Gastroesophageal sphincter (tissue), 4 donors: ENCODE data around the gene KRR1. TPM values are rescaled to one million over a fixed set of nuclear protein-coding genes. Genes with fewer than 3 reads are reported as not detected.
"Not testable (repeated sequence)": the region's sequence is repeated elsewhere in the genome, so short reads cannot be mapped to it uniquely, and the experiment has no call there.

Experiments used
- ATAC-seq: fragments of 150-250 bp; one replicate; pipeline ENCODE4 v1.9.1; 2016; ENCODE audit warnings: mild to moderate bottlenecking, moderate library complexity
- H3K27ac ChIP-seq, 4 donors: fragments of 200-600 bp; sonication (generic) in 3 of 4; 1 replicate in 3 of 4; 2 replicates in 1 of 4; pipeline ENCODE4 v1.5.1; 2016 to 2019
- H3K27me3 ChIP-seq: fragments of 200-600 bp; sonication (generic); one replicate; pipeline ENCODE4 v1.5.1; 2019
- H3K36me3 ChIP-seq, 2 donors: fragments of 200-600 bp; sonication (generic); one replicate each; pipeline ENCODE4 v1.5.1; 2019; ENCODE audit warnings: control low read depth in 1 of 2
- H3K4me1 ChIP-seq, 3 donors: fragments of 200-600 bp; sonication (generic); 1 replicate in 2 of 3; 2 replicates in 1 of 3; pipeline ENCODE4 v1.5.1; 2016 to 2019; ENCODE audit warnings: control low read depth in 2 of 3
- H3K4me3 ChIP-seq, 2 donors: fragments of 200-600 bp; sonication (generic); one replicate each; pipeline ENCODE4 v1.5.1; 2019; ENCODE audit warnings: mild to moderate bottlenecking in 1 of 2, moderate library complexity in 1 of 2
- H3K9me3 ChIP-seq, 3 donors: fragments of 200-600 bp; sonication (generic); one replicate each; pipeline ENCODE4 v1.5.1; 2017 to 2019; ENCODE audit warnings: control low read depth in 2 of 3
- EP300 ChIP-seq: sonication (generic); formaldehyde crosslinking; IDR thresholded peaks from one replicate; pipeline ENCODE4 v1.6.1; 2017; ENCODE audit warnings: antibody characterized with exemption, mild to moderate bottlenecking
- POLR2A ChIP-seq, 2 donors: fragments of 450-650 bp; IDR thresholded peaks; one replicate each; pipeline ENCODE4 v1.6.1; 2017; ENCODE audit warnings: antibody characterized with exemption in 2 of 2, mild to moderate bottlenecking in 2 of 2, moderate library complexity in 1 of 2
- POLR2AphosphoS5 ChIP-seq: sonication (generic); formaldehyde crosslinking; IDR thresholded peaks from one replicate; pipeline ENCODE4 v1.6.1; 2017; ENCODE audit warnings: antibody characterized with exemption
- WGBS, 2 donors: methylation state at CpG; one replicate each; pipeline ENCODE4 v1.1.5; 2018; ENCODE audit warnings: low coverage in 1 of 2; 5-methylcytosine and 5-hydroxymethylcytosine counted together
- total RNA-seq, 4 donors: library from RNA; depleted of rRNA; stranded (reverse); fragments of >200 nt; gene quantifications; one replicate each; pipeline ENCODE4 v1.1.0, GENCODE V29; 2016
- TF ChIP-seq, protein P1 (sequence below), 4 experiments: fragments of 200-600 bp in 2 of 4; fragments of 450-650 bp in 2 of 4; sonication (generic) in 1 of 4; IDR thresholded peaks; one replicate each; pipeline ENCODE4 v1.5.1; 2017 to 2019; ENCODE audit warnings: antibody characterized with exemption in 4 of 4, mild to moderate bottlenecking in 2 of 4, moderate library complexity in 2 of 4

KRR1 gene
- total RNA-seq, 4 donors from 2014 or later, result 33.0 to 46.2 (median 36.6) TPM

- WGBS, 2 donors, result 68 to 69% methylated on average over 2 of the region's 2 CpGs
- ATAC-seq, result no peak
Measured at GRCh38 chr12:75491169-75491568, 20.2 kb downstream of the KRR1 start.

DNA sequence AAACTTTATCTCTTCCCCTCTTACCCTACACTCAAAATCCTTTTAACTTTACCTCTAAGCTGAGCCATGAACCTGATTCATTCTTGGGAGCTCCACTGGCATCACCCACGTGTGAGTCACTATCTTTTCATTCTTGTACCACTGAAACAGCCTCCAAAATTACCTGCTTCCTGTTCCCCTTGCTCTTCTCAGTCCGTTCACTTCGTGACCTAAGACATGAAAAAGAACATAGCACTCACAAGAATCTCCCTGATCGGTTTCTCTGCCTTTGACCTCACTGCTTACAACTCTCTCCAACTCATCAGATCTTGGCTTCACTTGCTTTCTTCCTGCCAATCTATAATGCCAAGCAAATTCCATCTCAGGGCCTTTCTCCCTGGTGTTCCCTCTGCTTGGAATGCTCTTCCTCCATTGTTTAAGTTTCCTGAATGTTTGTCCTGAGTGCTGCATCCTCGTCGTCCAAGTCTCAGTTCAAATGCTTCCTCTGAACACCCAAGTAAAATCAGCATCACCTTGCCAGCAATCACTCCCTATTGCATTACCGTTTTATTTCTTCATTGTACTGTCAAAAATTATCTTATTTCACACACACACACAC lies 21.7 kb downstream of the KRR1 start:
- Histone ChIP-seq H3K4me1 (peaks cover 0 to 3% (median 0%) of the 10 kb centered on the region in 3 donors), H3K4me3 (no peak overlapping the region), H3K36me3 (peaks cover 0 to 20% of the 10 kb centered on the region in 2 donors), H3K9me3 (no peaks in the 10 kb centered on the region), H3K27ac (peak overlapping the region in 1 of 4 donors; percentile 35), H3K27me3 (no peaks in the 10 kb centered on the region)
- WGBS, 2 donors, result 54 to 62% methylated on average over 7 of the region's 7 CpGs
- ATAC-seq, result no peak
- no peak for TF ChIP-seq POLR2A (IDR thresholded peaks at IDR 0.05)
- no peak for TF ChIP-seq EP300
- TF ChIP-seq, protein P1, sequence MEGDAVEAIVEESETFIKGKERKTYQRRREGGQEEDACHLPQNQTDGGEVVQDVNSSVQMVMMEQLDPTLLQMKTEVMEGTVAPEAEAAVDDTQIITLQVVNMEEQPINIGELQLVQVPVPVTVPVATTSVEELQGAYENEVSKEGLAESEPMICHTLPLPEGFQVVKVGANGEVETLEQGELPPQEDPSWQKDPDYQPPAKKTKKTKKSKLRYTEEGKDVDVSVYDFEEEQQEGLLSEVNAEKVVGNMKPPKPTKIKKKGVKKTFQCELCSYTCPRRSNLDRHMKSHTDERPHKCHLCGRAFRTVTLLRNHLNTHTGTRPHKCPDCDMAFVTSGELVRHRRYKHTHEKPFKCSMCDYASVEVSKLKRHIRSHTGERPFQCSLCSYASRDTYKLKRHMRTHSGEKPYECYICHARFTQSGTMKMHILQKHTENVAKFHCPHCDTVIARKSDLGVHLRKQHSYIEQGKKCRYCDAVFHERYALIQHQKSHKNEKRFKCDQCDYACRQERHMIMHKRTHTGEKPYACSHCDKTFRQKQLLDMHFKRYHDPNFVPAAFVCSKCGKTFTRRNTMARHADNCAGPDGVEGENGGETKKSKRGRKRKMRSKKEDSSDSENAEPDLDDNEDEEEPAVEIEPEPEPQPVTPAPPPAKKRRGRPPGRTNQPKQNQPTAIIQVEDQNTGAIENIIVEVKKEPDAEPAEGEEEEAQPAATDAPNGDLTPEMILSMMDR (IDR thresholded peaks at IDR 0.05), result no peak
- no peak for TF ChIP-seq POLR2AphosphoS5

More at GRCh38 chr12:75491169-75491568, 20.2 kb downstream of the KRR1 start:
- H3K4me3 ChIP-seq, result no peak overlapping the region
- no peak for TF ChIP-seq POLR2AphosphoS5
- no peak for TF ChIP-seq POLR2A (IDR thresholded peaks at IDR 0.05)
- no peak for TF ChIP-seq EP300
- TF ChIP-seq, protein P1 (IDR thresholded peaks at IDR 0.05), result no peak
- H3K27me3 ChIP-seq, result no peaks in the 10 kb centered on the region
- H3K27ac ChIP-seq, result no peak overlapping the region
- H3K4me1 ChIP-seq, result no peaks in the 10 kb centered on the region
- H3K9me3 ChIP-seq, result no peaks in the 10 kb centered on the region
- peaks cover 0 to 33% of the 10 kb centered on the region in 2 donors for H3K36me3 ChIP-seq

- peaks cover 0 to 14% of the 10 kb centered on the region in 2 donors for H3K36me3 ChIP-seq
- ATAC-seq, result no peak
- H3K27me3 ChIP-seq, result no peaks in the 10 kb centered on the region
- peaks cover 0 to 5% (median 3%) of the 10 kb centered on the region in 3 donors for H3K4me1 ChIP-seq
- no peak overlapping the region for H3K4me3 ChIP-seq
- no peaks in the 10 kb centered on the region for H3K9me3 ChIP-seq
- peak overlapping the region in 1 of 4 donors; percentile 35 for H3K27ac ChIP-seq
- TF ChIP-seq POLR2A (IDR thresholded peaks at IDR 0.05) (no peak), EP300 (no peak), POLR2AphosphoS5 (no peak)
- TF ChIP-seq, protein P1 (IDR thresholded peaks at IDR 0.05), result no peak
- WGBS, 2 donors, result 79 to 100% methylated on average over 1 to 2 of the region's 2 CpGs
Measured at GRCh38 chr12:75489187-75489586, 22.2 kb downstream of the KRR1 start.

DNA sequence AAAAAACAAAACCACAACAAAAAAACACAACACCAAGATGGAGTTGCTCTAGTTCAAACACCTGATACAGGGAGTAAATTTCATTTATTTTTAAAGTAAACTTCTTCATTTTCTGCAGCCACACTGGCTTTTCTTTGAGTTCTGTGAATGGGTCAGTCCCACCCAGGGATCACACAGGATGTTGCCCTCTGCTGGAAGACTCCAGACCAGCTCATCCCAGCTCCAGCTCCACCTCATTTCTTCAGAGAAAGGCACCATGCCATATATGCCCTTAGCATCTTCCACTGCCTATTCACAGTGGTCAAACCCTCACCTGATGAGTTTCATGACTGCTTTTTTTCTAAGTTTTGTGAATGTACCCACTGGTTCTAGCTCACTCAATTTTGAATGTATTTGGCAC lies 22.9 kb downstream of the KRR1 start:
- Histone ChIP-seq H3K4me3 (no peak overlapping the region), H3K36me3 (peaks cover 0 to 8% of the 10 kb centered on the region in 2 donors), H3K27ac (no peak overlapping the region), H3K9me3 (no peaks in the 10 kb centered on the region), H3K4me1 (peaks cover 0 to 9% (median 3%) of the 10 kb centered on the region in 3 donors), H3K27me3 (no peaks in the 10 kb centered on the region)
- no peak for TF ChIP-seq POLR2A (IDR thresholded peaks at IDR 0.05)
- TF ChIP-seq, protein P1 (IDR thresholded peaks at IDR 0.05), result peak in 1 of 4 experiments; percentile 42
- no peak for TF ChIP-seq EP300
- no peak for TF ChIP-seq POLR2AphosphoS5
- no peak for ATAC-seq

GRCh38 chr12:75487308-75487707 lies 24.1 kb downstream of the KRR1 start:
- 85 to 100% methylated on average over 1 to 2 of the region's 4 CpGs for WGBS, 2 donors
- H3K9me3 ChIP-seq, result no peaks in the 10 kb centered on the region
- TF ChIP-seq EP300 (no peak), POLR2A (IDR thresholded peaks at IDR 0.05) (no peak)
- H3K27ac ChIP-seq, result no peak overlapping the region
- no peaks in the 10 kb centered on the region for H3K36me3 ChIP-seq
- ATAC-seq, result no peak
- H3K4me1 ChIP-seq, result peaks cover 0 to 22% (median 3%) of the 10 kb centered on the region in 3 donors
- H3K27me3 ChIP-seq, result no peaks in the 10 kb centered on the region
- H3K4me3 ChIP-seq, result no peak overlapping the region

- not testable (repeated sequence) for H3K4me3 ChIP-seq, H3K27me3 ChIP-seq, ATAC-seq, H3K9me3 ChIP-seq, H3K36me3 ChIP-seq
- H3K4me1 ChIP-seq, result peaks cover 0 to 38% (median 3%) of the 10 kb centered on the region in 3 donors
- WGBS, 2 donors, result 67 to 100% methylated on average over 2 of the region's 2 CpGs
- H3K27ac ChIP-seq, result peak overlapping the region in 2 of 4 donors; percentile 3 to 84
Measured at GRCh38 chr12:75484450-75484849, 27.0 kb downstream of the KRR1 start.
